AG04449 (cell line): ENCODE results near the gene SLC44A4.
A peak's percentile ranks its signal among the peaks of the same experiment; 100 is the strongest.

ENCODE experiments used
- CTCF ChIA-PET: fragments of 350-600 bp; formaldehyde crosslinking; extraction: SDS; loops from one replicate; lab custom pipeline; 2021; ENCODE audit warnings: antibody characterized with exemption; lab: Yijun Ruan, JAX
- POLR2A ChIA-PET: fragments of 400-600, 350-600 bp; formaldehyde crosslinking; extraction: SDS; loops from one replicate; lab custom pipeline; 2020; ENCODE audit warnings: antibody characterized with exemption, inconsistent platforms; lab: Yijun Ruan, JAX
- DNase-seq: peaks from one replicate; pipeline ENCODE4 v3.0.0-alpha.2; 2010; ENCODE audit warnings: low read depth, low spot score
- H3K4me3 ChIP-seq: 2 replicates; pipeline ENCODE4 v1.5.1; 2011; ENCODE audit warnings: low read depth, mild to moderate bottlenecking, control low read depth, low read length
- CTCF ChIP-seq: IDR thresholded peaks from one replicate; pipeline ENCODE4 v1.5.1; 2011; ENCODE audit warnings: mild to moderate bottlenecking, moderate library complexity, low read length, control low read depth, inconsistent platforms; ENCODE audit not compliant: insufficient read depth; ENCODE audit errors: missing control alignments

The SLC44A4 gene

DNA sequence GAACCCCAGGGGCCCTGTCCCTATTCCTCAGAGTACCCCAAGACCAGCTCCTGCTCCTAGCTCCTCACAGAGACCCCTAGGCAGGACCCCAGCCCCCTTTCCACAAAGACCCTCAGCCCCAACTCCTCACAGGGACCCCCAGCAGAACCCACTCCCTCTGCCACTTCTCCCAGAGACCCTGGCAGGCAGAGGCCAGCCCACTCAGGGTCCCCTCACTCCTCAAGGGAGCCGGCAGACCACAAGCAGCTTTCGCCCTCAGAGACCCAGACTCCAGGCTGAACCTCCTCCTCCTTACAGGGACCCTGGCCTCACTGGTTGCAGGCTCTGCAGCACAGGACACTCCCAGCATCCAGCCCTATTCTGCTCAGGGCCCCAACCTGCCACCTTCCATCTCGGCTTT lies 575 bp downstream of the SLC44A4 start:
- TF ChIP-seq CTCF = no peak
- DNase-seq = no peak
- POLR2A ChIA-PET = no interaction called here
- CTCF ChIA-PET = no interaction called here
- H3K4me3 ChIP-seq = no peak overlapping the region

DNA sequence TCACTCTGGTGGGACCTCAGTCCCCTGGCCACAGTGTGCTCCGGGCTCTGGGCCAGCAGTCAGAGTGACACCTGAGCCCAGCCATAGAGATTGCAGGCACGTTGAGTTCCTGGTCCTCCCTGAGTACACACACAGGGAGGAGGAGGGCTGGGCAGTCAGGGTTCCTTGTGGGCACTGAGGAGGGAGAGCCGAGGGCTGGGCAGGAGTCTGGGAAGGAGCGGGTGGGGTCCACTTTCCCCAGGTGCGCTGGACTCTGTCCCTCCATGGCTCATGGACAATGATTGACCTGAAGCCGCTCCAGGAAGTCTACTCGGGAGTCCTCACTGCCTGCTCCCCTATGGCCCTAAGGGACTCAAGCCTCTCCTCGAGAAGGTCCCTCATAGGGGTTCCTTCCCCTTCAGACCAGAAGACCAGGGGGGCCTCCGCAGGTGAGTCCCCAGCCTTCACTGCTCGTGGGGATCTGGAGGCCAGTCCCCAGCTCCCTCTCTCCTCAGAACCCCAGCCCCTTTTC lies 1.1 kb downstream of the SLC44A4 start:
- TF ChIP-seq CTCF = no peak
- H3K4me3 ChIP-seq = no peak overlapping the region
- no peak for DNase-seq
- ChIA-PET CTCF (interaction anchor here (4.3 kb wide), 1 partner anchor 11 kb away, joined by 44 read pairs; no protein-coding TSS in a partner anchor), POLR2A (no interaction called here)

GRCh38 chr6:31877125-31877650 lies 1.6 kb downstream of the SLC44A4 start:
- CTCF ChIA-PET = interaction anchor here (4.3 kb wide), 1 partner anchor 12 kb away, joined by 44 read pairs; no protein-coding TSS in a partner anchor
- POLR2A ChIA-PET = no interaction called here
- H3K4me3 ChIP-seq = no peak overlapping the region
- no peak for DNase-seq
- TF ChIP-seq CTCF = no peak

GRCh38 chr6:31876357-31876756 lies 2.4 kb downstream of the SLC44A4 start:
- POLR2A ChIA-PET = no interaction called here
- H3K4me3 ChIP-seq = no peak overlapping the region
- DNase-seq = no peak
- CTCF ChIA-PET = interaction anchor here (0.9 to 4.3 kb wide), 5 partner anchors 8 to 330 kb away, joined by 3 to 44 read pairs (median 6); partner anchors contain the start of gene ATP6V1G2
- no peak for TF ChIP-seq CTCF

GRCh38 chr6:31875877-31876276 lies 2.9 kb downstream of the SLC44A4 start:
- POLR2A ChIA-PET = no interaction called here
- TF ChIP-seq CTCF = no peak
- CTCF ChIA-PET = interaction anchor here (0.7 to 4.3 kb wide), 6 partner anchors 9 to 330 kb away, joined by 3 to 44 read pairs (median 5); partner anchors contain the start of gene ATP6V1G2
- no peak overlapping the region for H3K4me3 ChIP-seq
- DNase-seq = no peak

DNA sequence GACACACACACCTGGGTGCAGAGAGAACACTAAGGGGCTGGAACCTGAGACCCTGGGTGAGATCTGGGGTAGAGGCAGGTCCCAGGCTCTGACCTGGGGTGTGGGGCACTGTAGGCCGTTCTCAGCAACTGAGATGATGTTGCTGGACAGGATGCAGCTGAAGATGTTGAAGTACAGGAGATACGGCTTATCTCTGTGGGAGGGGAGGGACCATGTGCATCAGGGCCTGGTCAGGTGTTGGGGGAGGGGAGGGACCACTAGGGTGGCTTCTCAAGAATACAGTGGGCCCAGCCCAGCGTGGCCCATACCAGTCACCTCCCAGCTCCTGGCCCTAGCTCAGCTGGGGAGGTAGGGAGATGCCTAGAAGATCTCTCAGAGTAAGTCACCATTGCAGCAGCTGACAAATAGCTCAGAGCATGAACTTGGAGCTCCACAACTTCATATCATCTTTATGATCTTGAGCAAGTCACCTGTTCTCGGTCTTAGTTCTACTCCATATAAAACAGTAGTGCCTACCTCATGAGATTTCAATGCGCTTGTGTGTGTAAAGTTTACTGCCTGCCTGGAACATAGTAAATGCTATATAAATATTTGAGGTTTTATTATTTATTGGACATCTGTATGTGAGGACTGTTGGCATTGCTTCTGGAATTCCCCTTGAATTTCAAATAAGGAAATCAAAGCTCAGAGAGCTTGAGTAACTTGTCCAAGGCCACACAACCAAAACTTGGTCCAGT lies 3.8 kb downstream of the SLC44A4 start:
- ChIA-PET POLR2A (no interaction called here), CTCF (interaction anchor here (0.7 to 4.3 kb wide), 6 partner anchors 9 to 329 kb away, joined by 3 to 44 read pairs (median 6); partner anchors contain the start of gene ATP6V1G2)
- H3K4me3 ChIP-seq = no peak overlapping the region
- DNase-seq = peak; percentile 21
- no peak for TF ChIP-seq CTCF
